ENCODE data around the gene TMEM219. TPM values are rescaled to one million over a fixed set of nuclear protein-coding genes. Genes with fewer than 3 reads are reported as not detected.

TMEM219 gene
- total and polyA plus RNA-seq, 2 donors (not counting 1 experiment from before 2014, with no cell fraction given) = 79.4 to 100 TPM

DNA sequence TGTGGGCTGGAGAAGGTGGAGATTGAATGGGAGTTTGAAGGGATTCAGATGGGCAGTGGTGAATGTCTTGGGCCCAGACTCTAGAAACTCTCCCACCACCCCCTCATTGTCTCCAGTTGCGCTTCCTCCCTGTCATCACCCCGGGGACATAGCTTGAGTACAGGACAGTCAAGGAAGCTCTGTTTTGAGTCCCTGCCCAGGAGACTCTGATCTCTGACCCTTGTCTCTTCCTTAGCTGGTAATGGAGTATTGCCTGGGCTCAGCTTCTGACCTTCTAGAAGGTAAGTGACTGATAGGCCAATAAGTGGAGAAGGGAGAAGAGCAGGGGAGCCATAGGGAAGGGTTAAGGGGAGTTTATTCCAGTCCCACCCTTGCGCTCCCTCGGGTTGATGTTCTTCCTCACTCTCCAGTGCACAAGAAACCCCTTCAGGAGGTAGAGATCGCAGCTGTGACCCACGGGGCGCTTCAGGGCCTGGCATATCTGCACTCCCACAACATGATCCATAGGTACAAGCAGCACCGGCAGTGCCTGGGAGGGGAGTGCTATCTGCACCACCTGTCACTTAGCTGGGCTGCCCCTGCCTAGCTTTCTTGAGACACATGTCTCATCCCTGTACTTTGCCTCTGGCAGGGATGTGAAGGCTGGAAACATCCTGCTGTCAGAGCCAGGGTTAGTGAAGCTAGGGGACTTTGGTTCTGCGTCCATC is 16.8 kb downstream of the TMEM219 start:
- no peak for TF ChIP-seq EZH2 (IDR thresholded peaks at IDR 0.05; ENCODE audit: low read length, missing control alignments)
- TF ChIP-seq, protein P1, sequence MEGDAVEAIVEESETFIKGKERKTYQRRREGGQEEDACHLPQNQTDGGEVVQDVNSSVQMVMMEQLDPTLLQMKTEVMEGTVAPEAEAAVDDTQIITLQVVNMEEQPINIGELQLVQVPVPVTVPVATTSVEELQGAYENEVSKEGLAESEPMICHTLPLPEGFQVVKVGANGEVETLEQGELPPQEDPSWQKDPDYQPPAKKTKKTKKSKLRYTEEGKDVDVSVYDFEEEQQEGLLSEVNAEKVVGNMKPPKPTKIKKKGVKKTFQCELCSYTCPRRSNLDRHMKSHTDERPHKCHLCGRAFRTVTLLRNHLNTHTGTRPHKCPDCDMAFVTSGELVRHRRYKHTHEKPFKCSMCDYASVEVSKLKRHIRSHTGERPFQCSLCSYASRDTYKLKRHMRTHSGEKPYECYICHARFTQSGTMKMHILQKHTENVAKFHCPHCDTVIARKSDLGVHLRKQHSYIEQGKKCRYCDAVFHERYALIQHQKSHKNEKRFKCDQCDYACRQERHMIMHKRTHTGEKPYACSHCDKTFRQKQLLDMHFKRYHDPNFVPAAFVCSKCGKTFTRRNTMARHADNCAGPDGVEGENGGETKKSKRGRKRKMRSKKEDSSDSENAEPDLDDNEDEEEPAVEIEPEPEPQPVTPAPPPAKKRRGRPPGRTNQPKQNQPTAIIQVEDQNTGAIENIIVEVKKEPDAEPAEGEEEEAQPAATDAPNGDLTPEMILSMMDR (conservative IDR thresholded peaks at IDR 0.05 in 1 of 2, IDR thresholded peaks at IDR 0.05 in 1 of 2; ENCODE audit: low read depth in 1 of 2, low read length in 2 of 2) = no peak
- no peak overlapping the region for H3K27ac ChIP-seq (ENCODE audit: insufficient read depth, low read length)
- no peak overlapping the region for H2AFZ ChIP-seq (ENCODE audit: low read length)
- H3K9me3 ChIP-seq (ENCODE audit: control insufficient read depth, insufficient read depth, low read depth, low read length) = no peaks in the 10 kb centered on the region
- no peak overlapping the region for H3K4me2 ChIP-seq (ENCODE audit: extremely low read depth, insufficient read depth, low read length)
- peaks cover 3% of the 10 kb centered on the region for H4K20me1 ChIP-seq (ENCODE audit: control insufficient read depth, extremely low read depth, insufficient read depth, low read length)
- H3K36me3 ChIP-seq (ENCODE audit: control insufficient read depth, insufficient read depth, low read length) = peaks cover 35% of the 10 kb centered on the region
- H3K4me3 ChIP-seq (replicated peaks in 1 of 4; ENCODE audit: control extremely low read depth in 1 of 4, insufficient read depth in 1 of 4, low read depth in 3 of 4, low read length in 4 of 4) = no peak overlapping the region
- peaks cover 48% of the 10 kb centered on the region for H3K79me2 ChIP-seq (ENCODE audit: control insufficient read depth, insufficient read depth, low read length)
- H3K27me3 ChIP-seq (ENCODE audit: control insufficient read depth, insufficient read depth, low read length) = no peaks in the 10 kb centered on the region
- no peak overlapping the region for H3K9ac ChIP-seq (ENCODE audit: insufficient read depth, low read length)
- no peak for DNase-seq (ENCODE audit: low read depth in 2 of 2)
- peaks cover 9% of the 10 kb centered on the region for H3K4me1 ChIP-seq (ENCODE audit: control insufficient read depth, extremely low read depth, insufficient read depth, low read length)

- Histone ChIP-seq H3K79me2 (ENCODE audit: control insufficient read depth, insufficient read depth, low read length) (peaks cover 8% of the 10 kb centered on the region), H3K9ac (ENCODE audit: insufficient read depth, low read length) (no peak overlapping the region), H3K4me1 (ENCODE audit: control insufficient read depth, extremely low read depth, insufficient read depth, low read length) (no peaks in the 10 kb centered on the region), H3K27me3 (ENCODE audit: control insufficient read depth, insufficient read depth, low read length) (no peaks in the 10 kb centered on the region), H3K36me3 (ENCODE audit: control insufficient read depth, insufficient read depth, low read length) (peaks cover 61% of the 10 kb centered on the region), H3K4me3 (replicated peaks in 1 of 4; ENCODE audit: control extremely low read depth in 1 of 4, insufficient read depth in 1 of 4, low read depth in 3 of 4, low read length in 4 of 4) (no peak overlapping the region), H3K27ac (ENCODE audit: insufficient read depth, low read length) (no peak overlapping the region), H4K20me1 (ENCODE audit: control insufficient read depth, extremely low read depth, insufficient read depth, low read length) (no peaks in the 10 kb centered on the region), H3K9me3 (ENCODE audit: control insufficient read depth, insufficient read depth, low read depth, low read length) (no peaks in the 10 kb centered on the region), H3K4me2 (ENCODE audit: extremely low read depth, insufficient read depth, low read length) (no peak overlapping the region), H2AFZ (ENCODE audit: low read length) (no peak overlapping the region)
- TF ChIP-seq, protein P1 (conservative IDR thresholded peaks at IDR 0.05 in 1 of 2, IDR thresholded peaks at IDR 0.05 in 1 of 2; ENCODE audit: low read depth in 1 of 2, low read length in 2 of 2) = no peak
- no peak for TF ChIP-seq EZH2 (IDR thresholded peaks at IDR 0.05; ENCODE audit: low read length, missing control alignments)
- DNase-seq (ENCODE audit: low read depth in 2 of 2) = no peak
Measured at GRCh38 chr16:29982560-29983419, 20.9 kb downstream of the TMEM219 start.

GRCh38 chr16:29983420-29984136 is 21.7 kb downstream of the TMEM219 start:
- Histone ChIP-seq H4K20me1 (ENCODE audit: control insufficient read depth, extremely low read depth, insufficient read depth, low read length) (no peaks in the 10 kb centered on the region), H3K4me3 (replicated peaks in 1 of 4; ENCODE audit: control extremely low read depth in 1 of 4, insufficient read depth in 1 of 4, low read depth in 3 of 4, low read length in 4 of 4) (no peak overlapping the region), H3K4me2 (ENCODE audit: extremely low read depth, insufficient read depth, low read length) (no peak overlapping the region), H2AFZ (ENCODE audit: low read length) (no peak overlapping the region), H3K27ac (ENCODE audit: insufficient read depth, low read length) (no peak overlapping the region), H3K27me3 (ENCODE audit: control insufficient read depth, insufficient read depth, low read length) (no peaks in the 10 kb centered on the region), H3K4me1 (ENCODE audit: control insufficient read depth, extremely low read depth, insufficient read depth, low read length) (no peaks in the 10 kb centered on the region), H3K9me3 (ENCODE audit: control insufficient read depth, insufficient read depth, low read depth, low read length) (no peaks in the 10 kb centered on the region), H3K36me3 (ENCODE audit: control insufficient read depth, insufficient read depth, low read length) (peaks cover 55% of the 10 kb centered on the region), H3K9ac (ENCODE audit: insufficient read depth, low read length) (no peak overlapping the region), H3K79me2 (ENCODE audit: control insufficient read depth, insufficient read depth, low read length) (no peaks in the 10 kb centered on the region)
- no peak for TF ChIP-seq EZH2 (IDR thresholded peaks at IDR 0.05; ENCODE audit: low read length, missing control alignments)
- TF ChIP-seq, protein P1 (conservative IDR thresholded peaks at IDR 0.05 in 1 of 2, IDR thresholded peaks at IDR 0.05 in 1 of 2; ENCODE audit: low read depth in 1 of 2, low read length in 2 of 2) = no peak
- peak in 1 of 2 donors; percentile 51 for DNase-seq (ENCODE audit: low read depth in 2 of 2)
